Neuronal stem cell (in vitro differentiated cells): Measurements from ENCODE around the gene SOD2.
"Not testable (repeated sequence)": the region's sequence is repeated elsewhere in the genome, so short reads cannot be mapped to it uniquely, and the experiment has no call there.

Experiments
- DNase-seq: peaks from one replicate; pipeline ENCODE4 v3.0.0-alpha.2; 2013; ENCODE audit warnings: low spot score
- H2AFZ ChIP-seq: one replicate; pipeline ENCODE4 v1.6.1; 2013; ENCODE audit warnings: mild to moderate bottlenecking, low read length, inconsistent platforms
- H2AK5ac ChIP-seq: 2 replicates; pipeline ENCODE4 v1.6.1; 2013; ENCODE audit warnings: low read depth, mild to moderate bottlenecking, inconsistent platforms, low read length, moderate library complexity, mixed read lengths
- H2BK120ac ChIP-seq: 2 replicates; pipeline ENCODE4 v1.6.1; 2013; ENCODE audit warnings: low read depth, mild to moderate bottlenecking, inconsistent platforms, low read length, moderate library complexity, mixed read lengths
- H2BK12ac ChIP-seq: one replicate; pipeline ENCODE4 v1.6.1; 2013; ENCODE audit warnings: low read length, inconsistent platforms
- H2BK15ac ChIP-seq: 2 replicates; pipeline ENCODE4 v1.6.1; 2013; ENCODE audit warnings: mild to moderate bottlenecking, low read length, inconsistent platforms, mixed read lengths
- H2BK5ac ChIP-seq: one replicate; pipeline ENCODE4 v1.6.1; 2013; ENCODE audit warnings: inconsistent platforms, mild to moderate bottlenecking, low read length, moderate library complexity
- H3K14ac ChIP-seq: one replicate; pipeline ENCODE4 v1.6.1; 2013; ENCODE audit warnings: low read length, inconsistent platforms
- H3K18ac ChIP-seq: 2 replicates; pipeline ENCODE4 v1.6.1; 2013; ENCODE audit warnings: low read length, inconsistent platforms
- H3K23ac ChIP-seq: 2 replicates; pipeline ENCODE4 v1.6.1; 2013; ENCODE audit warnings: low read depth, mild to moderate bottlenecking, mixed read lengths, low read length, inconsistent platforms; ENCODE audit not compliant: poor library complexity
- H3K27ac ChIP-seq: replicated peaks from 3 replicates; pipeline ENCODE4 v1.5.1; 2013; ENCODE audit warnings: low read length, inconsistent platforms
- H3K27me3 ChIP-seq, 3 experiments: 2 replicates each; pipeline ENCODE4 v1.6.1; 2013; ENCODE audit warnings: low read length in 3 of 3, mild to moderate bottlenecking in 2 of 3, inconsistent platforms in 1 of 3, low read depth in 1 of 3, mixed read lengths in 1 of 3, moderate library complexity in 1 of 3; ENCODE audit not compliant: control insufficient read depth in 3 of 3, insufficient read depth in 3 of 3
- H3K36me3 ChIP-seq, 2 donors: replicated peaks in 1 of 2; 2 replicates each; pipeline ENCODE4 v1.6.1; 2013; ENCODE audit warnings: low read length in 2 of 2; ENCODE audit not compliant: control insufficient read depth in 2 of 2, insufficient read depth in 2 of 2
- H3K4ac ChIP-seq: 2 replicates; pipeline ENCODE4 v1.6.1; 2013; ENCODE audit warnings: inconsistent platforms, mild to moderate bottlenecking, low read length, moderate library complexity
- H3K4me1 ChIP-seq, 2 donors: 1 replicate in 1 of 2; 2 replicates in 1 of 2; pipeline ENCODE4 v1.6.1; 2013; ENCODE audit warnings: low read length in 2 of 2, low read depth in 1 of 2; ENCODE audit not compliant: control insufficient read depth in 2 of 2, insufficient read depth in 1 of 2
- H3K4me2 ChIP-seq: one replicate; pipeline ENCODE4 v1.6.1; 2013; ENCODE audit warnings: mild to moderate bottlenecking, low read length, inconsistent platforms; ENCODE audit not compliant: insufficient read depth, poor library complexity, severe bottlenecking
- H3K4me3 ChIP-seq, 2 donors: 2 replicates each; pipeline ENCODE4 v1.5.1; 2013; ENCODE audit warnings: low read length in 2 of 2, mild to moderate bottlenecking in 2 of 2, inconsistent platforms in 1 of 2, moderate library complexity in 1 of 2
- H3K79me1 ChIP-seq: one replicate; pipeline ENCODE4 v1.6.1; 2013; ENCODE audit warnings: low read depth, mild to moderate bottlenecking, inconsistent platforms, low read length, moderate library complexity
- H3K9ac ChIP-seq: one replicate; pipeline ENCODE4 v1.6.1; 2013; ENCODE audit warnings: mild to moderate bottlenecking, low read depth, low read length, inconsistent platforms; ENCODE audit not compliant: poor library complexity
- H3K9me3 ChIP-seq, 2 donors: replicated peaks in 1 of 2; 2 replicates each; pipeline versions ENCODE3 to v1.6.1; 2013; ENCODE audit warnings: low read length in 2 of 2, mild to moderate bottlenecking in 2 of 2, inconsistent platforms in 1 of 2, low read depth in 1 of 2, mixed read lengths in 1 of 2, moderate library complexity in 1 of 2; ENCODE audit not compliant: control insufficient read depth in 2 of 2, insufficient read depth in 1 of 2
- H4K8ac ChIP-seq: one replicate; pipeline ENCODE4 v1.6.1; 2013; ENCODE audit warnings: low read depth, mild to moderate bottlenecking, inconsistent platforms, low read length, moderate library complexity
- H4K91ac ChIP-seq: one replicate; pipeline ENCODE4 v1.6.1; 2013; ENCODE audit warnings: low read length, low read depth, mild to moderate bottlenecking, inconsistent platforms; ENCODE audit not compliant: poor library complexity
- WGBS, 2 donors: extraction: QIAGEN DNeasy Blood & Tissue Kit; methylation state at CpG; one replicate each; pipeline ENCODE4 v1.1.7; 2013; ENCODE audit warnings: missing lambda C conversion rate in 2 of 2, mixed read lengths in 1 of 2; ENCODE audit not compliant: insufficient read length in 2 of 2, insufficient replicate concordance in 1 of 2; ENCODE audit errors: extremely low coverage in 2 of 2; 5-methylcytosine and 5-hydroxymethylcytosine counted together

The SOD2 gene

DNA sequence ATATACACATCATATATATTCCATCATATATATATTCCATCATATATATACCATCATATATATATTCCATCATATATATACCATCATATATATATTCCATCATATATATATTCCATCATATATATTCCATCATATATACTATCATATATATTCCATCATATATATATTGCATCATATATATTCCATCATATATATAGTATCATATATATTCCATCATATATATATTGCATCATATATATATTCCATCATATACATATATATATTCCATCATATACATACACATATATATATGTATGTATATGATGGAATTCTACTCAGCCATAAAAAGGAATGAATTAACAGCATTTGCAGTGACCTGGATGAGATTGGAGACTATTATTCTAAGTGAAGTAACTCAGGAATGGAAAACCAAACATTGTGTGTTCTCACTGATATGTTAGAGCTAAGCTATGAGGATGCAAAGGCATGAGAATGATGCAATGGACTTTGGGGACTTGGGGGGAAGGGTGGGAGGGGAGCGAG, 29.6 kb downstream of the SOD2 start:
- H3K23ac ChIP-seq, DNase-seq, H3K36me3 ChIP-seq, H3K4me2 ChIP-seq, H4K8ac ChIP-seq, H3K27ac ChIP-seq, H2BK12ac ChIP-seq, H3K14ac ChIP-seq, H3K4ac ChIP-seq, H3K27me3 ChIP-seq, H2AFZ ChIP-seq, H4K91ac ChIP-seq, H3K79me1 ChIP-seq, H3K4me1 ChIP-seq, H3K9ac ChIP-seq, H3K9me3 ChIP-seq, H2BK15ac ChIP-seq, H3K18ac ChIP-seq, H2BK120ac ChIP-seq, H2BK5ac ChIP-seq, H2AK5ac ChIP-seq, H3K4me3 ChIP-seq: not testable (repeated sequence)
- WGBS, 2 donors: no CpG with 5 or more reads among the region's 1 CpG

DNA sequence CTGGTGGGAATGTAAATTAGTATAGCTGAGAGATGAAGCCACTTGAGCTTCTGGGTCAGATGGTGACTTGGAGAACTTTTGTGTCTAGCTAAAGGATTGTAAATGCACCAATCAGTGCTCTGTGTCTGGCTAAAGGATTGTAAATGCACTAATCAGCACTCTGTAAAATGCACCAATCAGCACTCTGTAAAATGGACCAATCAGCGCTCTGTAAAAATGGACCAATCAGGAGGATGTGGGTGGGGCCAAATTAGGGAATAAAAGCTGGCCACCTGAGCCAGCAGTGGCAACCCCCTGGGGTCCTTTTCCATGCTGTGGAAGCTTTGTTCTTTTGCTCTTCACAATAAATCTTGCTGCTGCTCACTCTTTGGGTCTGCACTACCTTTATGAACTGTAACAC, 31.1 kb downstream of the SOD2 start:
- H3K27ac ChIP-seq, H3K27me3 ChIP-seq, H3K36me3 ChIP-seq, H3K79me1 ChIP-seq, H2BK15ac ChIP-seq, H3K4me2 ChIP-seq, H2BK120ac ChIP-seq, H3K4me1 ChIP-seq, H3K14ac ChIP-seq, H3K9me3 ChIP-seq, H3K4me3 ChIP-seq, H3K23ac ChIP-seq, H3K4ac ChIP-seq, H2BK12ac ChIP-seq, H4K91ac ChIP-seq, H4K8ac ChIP-seq, H2AFZ ChIP-seq, H3K18ac ChIP-seq, DNase-seq, H2BK5ac ChIP-seq, H2AK5ac ChIP-seq, H3K9ac ChIP-seq: not testable (repeated sequence)
- WGBS, 2 donors: no CpG with 5 or more reads among the region's 1 CpG

DNA sequence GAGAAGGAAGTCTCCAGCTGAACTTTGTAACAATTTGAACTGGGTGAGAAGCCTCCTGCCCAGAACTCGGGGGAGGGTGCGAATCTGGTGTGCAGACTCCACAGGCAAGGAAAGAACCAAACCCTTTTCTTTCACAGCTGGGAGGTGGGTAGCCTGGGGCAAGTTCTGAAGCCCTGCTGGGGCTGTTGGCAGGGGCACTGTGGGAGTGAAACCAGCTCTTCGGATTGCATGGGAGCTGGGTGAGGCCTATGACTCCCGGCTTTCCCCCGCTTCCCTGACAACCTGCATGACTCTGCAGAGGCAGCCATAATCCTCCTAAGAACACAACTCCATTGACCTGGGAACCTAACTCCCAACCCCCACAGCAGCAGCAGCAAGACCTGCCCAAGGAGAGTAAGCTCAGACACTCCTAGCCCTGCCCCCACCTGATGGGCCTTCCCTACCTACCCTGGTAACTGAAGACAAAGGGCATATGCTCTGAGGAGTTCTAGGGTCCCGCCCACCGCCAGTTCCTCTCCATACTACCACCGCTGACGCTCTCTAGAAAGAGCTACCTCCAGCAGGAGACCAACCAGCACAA, 37.5 kb downstream of the SOD2 start:
- Histone ChIP-seq H2AFZ (no peak overlapping the region), H2BK15ac (no peak overlapping the region), H4K8ac (no peak overlapping the region), H3K9me3 (no peaks in the 10 kb centered on the region), H3K4ac (no peak overlapping the region), H3K23ac (no peak overlapping the region), H3K27me3 (no peaks in the 10 kb centered on the region), H3K4me2 (no peak overlapping the region), H2BK5ac (no peak overlapping the region), H3K4me1 (peaks cover 0 to 4% of the 10 kb centered on the region in 2 donors), H3K36me3 (no peaks in the 10 kb centered on the region), H2BK12ac (peak overlapping the region; percentile 24), H3K27ac (no peak overlapping the region), H3K18ac (no peak overlapping the region), H3K4me3 (no peak overlapping the region), H3K14ac (no peak overlapping the region), H2BK120ac (no peak overlapping the region), H2AK5ac (no peak overlapping the region), H4K91ac (no peak overlapping the region), H3K79me1 (no peaks in the 10 kb centered on the region), H3K9ac (peak overlapping the region; percentile 32)
- no CpG with 5 or more reads among the region's 9 CpGs for WGBS, 2 donors
- DNase-seq: no peak

DNA sequence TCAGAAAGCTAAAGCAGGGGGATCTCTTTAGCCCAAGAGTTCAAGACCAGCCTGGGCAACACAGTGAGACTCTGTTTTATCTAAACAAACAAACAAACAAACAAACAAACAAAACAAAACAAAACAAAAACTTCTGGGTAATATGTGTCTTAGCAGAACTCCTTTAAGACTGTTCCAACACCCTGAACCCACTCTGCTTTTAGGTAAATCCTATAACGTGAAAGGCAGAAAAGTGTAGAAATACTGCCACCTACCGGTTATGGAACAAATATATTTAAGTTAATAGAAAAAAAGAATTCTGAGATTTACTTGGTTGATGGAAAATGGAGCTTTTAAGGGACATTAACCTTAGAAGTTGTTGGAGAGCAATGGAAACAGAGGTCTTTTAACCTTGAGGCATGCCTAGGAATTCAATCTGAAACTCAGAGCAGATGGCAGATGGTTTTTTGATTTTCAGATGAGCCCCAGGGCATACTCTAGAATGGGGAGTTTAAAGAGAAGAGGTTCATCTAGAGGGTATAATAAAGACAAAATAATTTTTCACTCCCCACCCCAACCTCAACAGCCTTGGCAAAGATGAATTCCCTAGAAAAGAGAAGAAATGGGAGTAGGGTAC, 38.5 kb downstream of the SOD2 start:
- Histone ChIP-seq H3K9me3 (no peaks in the 10 kb centered on the region), H3K18ac (no peak overlapping the region), H3K27me3 (no peaks in the 10 kb centered on the region), H2AFZ (no peak overlapping the region), H3K36me3 (no peaks in the 10 kb centered on the region), H2BK120ac (no peak overlapping the region), H3K4me3 (no peak overlapping the region), H3K79me1 (no peaks in the 10 kb centered on the region), H3K4ac (no peak overlapping the region), H4K91ac (no peak overlapping the region), H3K4me1 (peaks cover 0 to 4% of the 10 kb centered on the region in 2 donors), H3K9ac (no peak overlapping the region), H2BK5ac (no peak overlapping the region), H2BK15ac (no peak overlapping the region), H3K27ac (no peak overlapping the region), H2BK12ac (no peak overlapping the region), H3K23ac (no peak overlapping the region), H2AK5ac (no peak overlapping the region), H3K14ac (no peak overlapping the region), H3K4me2 (no peak overlapping the region), H4K8ac (no peak overlapping the region)
- WGBS, 2 donors: no CpG with 5 or more reads among the region's 2 CpGs
- peak; percentile 48 for DNase-seq
